Activated CD4-positive, alpha-beta T cell treated with anti-CD3 and anti-CD28 coated beads for 36 hours (primary cell): ENCODE measurements around the gene SLC13A2. TPM values are rescaled to one million over a fixed set of nuclear protein-coding genes. Genes with fewer than 3 reads are reported as not detected.
A peak's percentile ranks its signal among the peaks of the same experiment; 100 is the strongest.
"Not testable (repeated sequence)": the region's sequence is repeated elsewhere in the genome, so short reads cannot be mapped to it uniquely, and the experiment has no call there.

Experiments used
- ATAC-seq: fragments of 200-7000 bp; cut with Tn5 transposase; one replicate; pipeline ENCODE4 v1.10.0; 2021; ENCODE audit warnings: mild to moderate bottlenecking, moderate library complexity
- CTCF ChIA-PET: fragments of 350-600 bp; sonication (Branson Sonifier 250); formaldehyde crosslinking; loops from one replicate; lab custom pipeline; 2021; ENCODE audit warnings: antibody characterized with exemption; lab: Charles Lee
- POLR2A ChIA-PET: fragments of 350-600 bp; sonication (Branson Sonifier 250); formaldehyde crosslinking; loops from one replicate; lab custom pipeline; 2021; ENCODE audit warnings: antibody characterized with exemption, inconsistent platforms; lab: Charles Lee
- DNase-seq: peaks from one replicate; pipeline ENCODE4 v3.0.0-alpha.2; 2020
- H3K27ac Mint-ChIP-seq: one replicate; pipeline ENCODE4 v1.8.0; 2021; ENCODE audit warnings: mixed read lengths
- H3K27me3 Mint-ChIP-seq: one replicate; pipeline ENCODE4 v1.8.0; 2021; ENCODE audit warnings: mixed read lengths
- H3K36me3 Mint-ChIP-seq: one replicate; pipeline ENCODE4 v1.8.0; 2021; ENCODE audit warnings: low read depth, mixed read lengths
- H3K4me1 Mint-ChIP-seq: one replicate; pipeline ENCODE4 v1.8.0; 2021; ENCODE audit warnings: mixed read lengths
- H3K4me3 Mint-ChIP-seq: one replicate; pipeline ENCODE4 v1.8.0; 2021; ENCODE audit warnings: mild to moderate bottlenecking, moderate library complexity, mixed read lengths
- H3K9me3 Mint-ChIP-seq: one replicate; pipeline ENCODE4 v1.8.0; 2021; ENCODE audit warnings: low read depth, mixed read lengths
- intact Hi-C, 2 experiments: fragments of 100-400 bp; cut with DNase I in 1 of 2; cut with micrococcal nuclease in 1 of 2; formaldehyde crosslinking; loops; one replicate each; pipeline versions ENCODE4 v1.14.2 to v1.15.1; 2022 to 2024; cut with DNase I, micrococcal nuclease
- total RNA-seq, 2 experiments: library from RNA; stranded (reverse); gene quantifications; one replicate each; pipeline ENCODE4 v1.2.3, GENCODE V29; 2021

Gene SLC13A2, protein sequence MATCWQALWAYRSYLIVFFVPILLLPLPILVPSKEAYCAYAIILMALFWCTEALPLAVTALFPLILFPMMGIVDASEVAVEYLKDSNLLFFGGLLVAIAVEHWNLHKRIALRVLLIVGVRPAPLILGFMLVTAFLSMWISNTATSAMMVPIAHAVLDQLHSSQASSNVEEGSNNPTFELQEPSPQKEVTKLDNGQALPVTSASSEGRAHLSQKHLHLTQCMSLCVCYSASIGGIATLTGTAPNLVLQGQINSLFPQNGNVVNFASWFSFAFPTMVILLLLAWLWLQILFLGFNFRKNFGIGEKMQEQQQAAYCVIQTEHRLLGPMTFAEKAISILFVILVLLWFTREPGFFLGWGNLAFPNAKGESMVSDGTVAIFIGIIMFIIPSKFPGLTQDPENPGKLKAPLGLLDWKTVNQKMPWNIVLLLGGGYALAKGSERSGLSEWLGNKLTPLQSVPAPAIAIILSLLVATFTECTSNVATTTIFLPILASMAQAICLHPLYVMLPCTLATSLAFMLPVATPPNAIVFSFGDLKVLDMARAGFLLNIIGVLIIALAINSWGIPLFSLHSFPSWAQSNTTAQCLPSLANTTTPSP
- not detected for total RNA-seq

- Mint-ChIP-seq H3K4me3 (no peak within 1 kb of the TSS), H3K27me3 (peaks cover 3% of the 10 kb centered on the region), H3K9me3 (no peaks in the 10 kb centered on the region), H3K36me3 (no peaks in the 10 kb centered on the region), H3K27ac (no peak within 1 kb of the TSS), H3K4me1 (peaks cover 18% of the 10 kb centered on the region)
- DNase-seq (no peak), ATAC-seq (no peak)
- ChIA-PET POLR2A (no interaction called here), CTCF (interaction anchor here (0.6 kb wide), 1 partner anchor 70 kb away, joined by 3 read pairs; no protein-coding TSS in a partner anchor)
- intact Hi-C loops, result no loop called here
Measured at GRCh38 chr17:28473542-28473941, at the start of gene SLC13A2. Gene SLC13A2 (plus strand): TSS chr17:28473644. CDS start chr17:28473713, 69 bp downstream.

GRCh38 chr17:28425206-28425605, 48.2 kb upstream of the SLC13A2 start:
- H3K9me3 Mint-ChIP-seq, result no peaks in the 10 kb centered on the region
- no peak for DNase-seq
- H3K36me3 Mint-ChIP-seq, result no peaks in the 10 kb centered on the region
- H3K27ac Mint-ChIP-seq, result no peak overlapping the region
- ChIA-PET CTCF (interaction anchor here (0.6 to 1.0 kb wide), 3 partner anchors 9 to 129 kb away, joined by 3 to 4 read pairs (median 3); no protein-coding TSS in a partner anchor), POLR2A (interaction anchor here (0.6 kb wide), 1 partner anchor 932 kb away, joined by 11 read pairs; no protein-coding TSS in a partner anchor)
- H3K27me3 Mint-ChIP-seq, result no peaks in the 10 kb centered on the region
- intact Hi-C loops, result no loop called here
- H3K4me1 Mint-ChIP-seq, result no peaks in the 10 kb centered on the region
- ATAC-seq, result no peak
- no peak overlapping the region for H3K4me3 Mint-ChIP-seq

DNA sequence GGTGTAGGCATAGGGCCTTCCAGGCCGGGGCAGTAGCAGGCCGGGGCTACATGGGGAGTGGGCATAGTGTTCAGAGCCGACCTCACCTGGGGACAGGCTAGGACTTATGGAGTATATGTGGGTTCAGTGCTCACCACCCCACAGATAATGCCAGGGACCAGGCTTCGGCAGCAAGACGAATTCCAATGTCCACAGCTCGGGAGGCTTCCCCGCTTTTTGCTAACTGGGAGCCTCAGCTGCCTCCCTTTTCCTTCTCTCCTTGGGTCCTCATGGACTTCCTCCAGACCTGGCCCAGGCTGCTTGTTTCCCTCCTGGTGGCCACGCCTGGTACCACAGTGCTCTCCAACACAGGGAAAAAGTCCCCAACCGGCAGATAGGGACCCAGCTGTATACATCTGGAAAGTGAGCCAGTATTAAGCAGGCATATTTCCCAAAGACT, 47.3 kb upstream of the SLC13A2 start:
- no peaks in the 10 kb centered on the region for H3K36me3 Mint-ChIP-seq
- CTCF ChIA-PET, result interaction anchor here (0.5 to 1.1 kb wide), 2 partner anchors 24 to 90 kb away, joined by 3 read pairs; no protein-coding TSS in a partner anchor
- no peaks in the 10 kb centered on the region for H3K9me3 Mint-ChIP-seq
- H3K4me3 Mint-ChIP-seq, result no peak overlapping the region
- no peaks in the 10 kb centered on the region for H3K4me1 Mint-ChIP-seq
- ATAC-seq, result peak; percentile 51
- intact Hi-C loops, result no loop called here
- no peak overlapping the region for H3K27ac Mint-ChIP-seq
- no peaks in the 10 kb centered on the region for H3K27me3 Mint-ChIP-seq
- POLR2A ChIA-PET, result no interaction called here
- peak; percentile 22 for DNase-seq

DNA sequence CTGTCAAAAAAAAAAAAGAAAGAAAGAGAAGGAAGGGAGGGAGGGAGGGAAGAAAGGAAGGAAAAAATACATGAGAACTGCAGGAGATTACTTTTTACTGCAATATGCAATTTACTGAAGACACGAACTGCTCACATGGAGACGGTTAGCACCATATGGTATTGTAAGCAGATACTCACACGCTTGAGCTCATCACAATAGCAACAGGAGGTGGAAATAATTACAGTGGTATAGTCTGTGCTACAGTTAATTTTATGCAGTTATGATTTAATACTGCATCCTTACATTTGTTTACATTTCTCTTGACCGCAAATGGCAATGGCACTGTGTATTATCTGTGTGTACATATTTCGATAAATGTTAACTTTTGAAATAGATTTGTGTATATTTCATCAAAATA, 46.1 kb upstream of the SLC13A2 start:
- ChIA-PET CTCF (no interaction called here), POLR2A (no interaction called here)
- Mint-ChIP-seq H3K27me3 (peaks cover 5% of the 10 kb centered on the region), H3K4me3 (no peak overlapping the region), H3K9me3 (no peaks in the 10 kb centered on the region), H3K36me3 (no peaks in the 10 kb centered on the region), H3K4me1 (no peaks in the 10 kb centered on the region), H3K27ac (no peak overlapping the region)
- DNase-seq (no peak), ATAC-seq (no peak)
- intact Hi-C loops, result no loop called here

GRCh38 chr17:28427982-28428381, 45.5 kb upstream of the SLC13A2 start:
- intact Hi-C loops, H3K36me3 Mint-ChIP-seq, H3K27me3 Mint-ChIP-seq, H3K4me1 Mint-ChIP-seq, POLR2A ChIA-PET, ATAC-seq, H3K9me3 Mint-ChIP-seq, H3K27ac Mint-ChIP-seq, DNase-seq, H3K4me3 Mint-ChIP-seq: not testable (repeated sequence)
- CTCF ChIA-PET, result interaction anchor here (1.0 kb wide), 1 partner anchor 11 kb away, joined by 3 read pairs; no protein-coding TSS in a partner anchor

- POLR2A ChIA-PET, result interaction anchor here (0.6 kb wide), 1 partner anchor 363 kb away, joined by 4 read pairs; no protein-coding TSS in a partner anchor
- H3K9me3 Mint-ChIP-seq, result no peaks in the 10 kb centered on the region
- H3K4me3 Mint-ChIP-seq, result no peak overlapping the region
- no peaks in the 10 kb centered on the region for H3K36me3 Mint-ChIP-seq
- DNase-seq (no peak), ATAC-seq (no peak)
- H3K27ac Mint-ChIP-seq, result no peak overlapping the region
- CTCF ChIA-PET, result interaction anchor here (0.6 kb wide), 2 partner anchors 9 to 379 kb away, joined by 3 read pairs; no protein-coding TSS in a partner anchor
- no peaks in the 10 kb centered on the region for H3K4me1 Mint-ChIP-seq
- H3K27me3 Mint-ChIP-seq, result peaks cover 16% of the 10 kb centered on the region
- intact Hi-C loops, result no loop called here
Measured at GRCh38 chr17:28433721-28434120, 39.7 kb upstream of the SLC13A2 start.

DNA sequence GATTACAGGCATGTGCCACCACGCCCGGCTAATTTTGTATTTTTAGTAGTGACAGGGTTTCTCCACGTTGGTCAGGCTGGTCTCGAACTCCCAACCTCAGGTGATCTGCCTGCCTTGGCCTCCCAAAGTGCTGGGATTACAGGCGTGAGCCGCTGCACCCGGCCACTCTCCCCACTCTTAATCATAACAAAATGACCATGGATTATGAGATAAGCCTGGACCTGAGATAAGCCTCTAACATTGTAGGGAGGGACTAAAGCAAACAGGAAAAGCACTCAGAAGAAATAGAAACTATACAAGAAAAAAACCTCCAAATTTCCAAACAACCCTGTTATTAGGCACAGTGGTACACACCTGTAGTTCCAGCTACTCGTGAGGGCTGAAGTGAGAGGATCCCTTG, 39.1 kb upstream of the SLC13A2 start:
- H3K9me3 Mint-ChIP-seq, H3K4me1 Mint-ChIP-seq, DNase-seq, ATAC-seq, H3K36me3 Mint-ChIP-seq, CTCF ChIA-PET, H3K4me3 Mint-ChIP-seq, intact Hi-C loops, H3K27ac Mint-ChIP-seq: not testable (repeated sequence)
- POLR2A ChIA-PET, result interaction anchor here (0.6 kb wide), 1 partner anchor 363 kb away, joined by 4 read pairs; no protein-coding TSS in a partner anchor
- peaks cover 16% of the 10 kb centered on the region for H3K27me3 Mint-ChIP-seq

- DNase-seq (no peak), ATAC-seq (no peak)
- peaks cover 8% of the 10 kb centered on the region for H3K27me3 Mint-ChIP-seq
- no peaks in the 10 kb centered on the region for H3K36me3 Mint-ChIP-seq
- ChIA-PET CTCF (interaction anchor here (0.7 to 0.8 kb wide), 2 partner anchors 127 to 163 kb away, joined by 3 to 4 read pairs; no protein-coding TSS in a partner anchor), POLR2A (no interaction called here)
- H3K4me1 Mint-ChIP-seq, result no peaks in the 10 kb centered on the region
- no peaks in the 10 kb centered on the region for H3K9me3 Mint-ChIP-seq
- H3K27ac Mint-ChIP-seq, result no peak overlapping the region
- no peak overlapping the region for H3K4me3 Mint-ChIP-seq
- intact Hi-C loops, result no loop called here
Measured at GRCh38 chr17:28443901-28444638, 29.4 kb upstream of the SLC13A2 start.

GRCh38 chr17:28446716-28447395, 26.6 kb upstream of the SLC13A2 start:
- CTCF ChIA-PET, result no interaction called here
- H3K4me3 Mint-ChIP-seq, result no peak overlapping the region

GRCh38 chr17:28447396-28447760, 26.1 kb upstream of the SLC13A2 start:
- no peak overlapping the region for H3K4me3 Mint-ChIP-seq
- POLR2A ChIA-PET, result no interaction called here

More at GRCh38 chr17:28446716-28447395, 26.6 kb upstream of the SLC13A2 start:
- Mint-ChIP-seq H3K27me3 (peaks cover 8% of the 10 kb centered on the region), H3K9me3 (no peaks in the 10 kb centered on the region), H3K36me3 (no peaks in the 10 kb centered on the region), H3K4me1 (no peaks in the 10 kb centered on the region), H3K27ac (no peak overlapping the region)
- intact Hi-C loops, result no loop called here
- POLR2A ChIA-PET, result no interaction called here
- ATAC-seq (no peak), DNase-seq (no peak)

More at GRCh38 chr17:28447396-28447760, 26.1 kb upstream of the SLC13A2 start:
- Mint-ChIP-seq H3K4me1 (no peaks in the 10 kb centered on the region), H3K27ac (no peak overlapping the region), H3K9me3 (no peaks in the 10 kb centered on the region), H3K36me3 (no peaks in the 10 kb centered on the region), H3K27me3 (peaks cover 8% of the 10 kb centered on the region)
- intact Hi-C loops, result no loop called here
- CTCF ChIA-PET, result no interaction called here
- DNase-seq (no peak), ATAC-seq (no peak)
